ENCODE measurements around the gene GALE. TPM values are rescaled to one million over a fixed set of nuclear protein-coding genes. Genes with fewer than 3 reads are reported as not detected.

GALE gene
- total and polyA plus RNA-seq, 2 of the 13 experiments (the other 11 are each of a cell fraction or from before 2014, with no cell fraction given), result 85.2 to 88.4 TPM

DNA sequence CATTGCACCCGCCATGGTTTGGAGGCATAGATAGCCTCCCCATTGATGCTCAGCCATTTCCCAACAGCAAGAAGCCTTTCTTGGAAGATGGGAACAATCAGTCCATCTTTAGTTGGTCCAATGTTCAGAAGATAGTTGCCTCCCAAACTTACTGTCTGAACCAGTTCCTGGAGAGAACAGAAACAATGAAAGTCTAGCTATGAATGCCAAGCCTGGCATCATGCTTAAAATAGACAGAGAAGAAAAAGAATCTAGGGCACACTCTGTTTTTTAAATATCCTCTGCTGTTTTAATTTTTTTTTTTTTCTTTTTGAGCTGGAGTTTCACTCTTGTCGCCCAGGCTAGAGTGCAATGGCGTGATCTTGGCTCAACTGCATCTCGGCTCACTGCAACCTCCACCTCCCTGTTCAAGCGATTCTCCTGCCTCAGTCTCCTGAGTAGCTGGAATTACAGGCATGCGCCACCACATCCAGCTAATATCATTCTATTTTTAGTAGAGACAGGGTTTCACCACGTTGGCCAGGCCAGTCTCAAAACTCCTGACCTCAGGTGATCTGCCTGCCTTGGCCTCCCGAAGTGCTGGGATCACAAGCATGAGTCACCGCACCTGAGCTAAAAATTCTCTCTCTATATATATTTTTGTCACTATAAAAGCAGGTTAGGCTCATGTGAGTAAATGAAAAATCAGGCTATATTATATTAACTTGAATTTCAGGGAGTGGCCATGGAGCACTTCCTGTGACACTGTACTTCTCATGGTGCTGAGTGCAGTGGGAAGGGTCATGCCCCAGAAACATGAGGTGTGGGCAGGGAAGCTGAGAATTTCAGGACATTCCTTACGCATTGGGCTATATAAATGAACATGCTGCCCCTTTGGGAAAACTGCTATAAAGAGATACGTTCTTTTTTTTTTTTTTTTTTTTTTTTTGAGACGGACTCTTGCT lies 48.4 kb upstream of the GALE start:
- TF ChIP-seq POLR2A (IDR thresholded peaks at IDR 0.05; ENCODE audit: insufficient read depth in 1 of 2, low read depth in 2 of 2, low read length in 2 of 2) (no peak), ZNF672 (CRISPR knock-in tag; IDR thresholded peaks at IDR 0.05) (no peak), XBP1 (CRISPR knock-in tag; IDR thresholded peaks at IDR 0.05) (no peak), NAIF1 (CRISPR knock-in tag; IDR thresholded peaks at IDR 0.05; ENCODE audit: borderline replicate concordance) (no peak), ZNF616 (CRISPR knock-in tag; IDR thresholded peaks at IDR 0.05; ENCODE audit: low read depth) (no peak), ZNF563 (CRISPR knock-in tag; IDR thresholded peaks at IDR 0.05) (no peak), KDM2A (CRISPR knock-in tag; IDR thresholded peaks at IDR 0.05; ENCODE audit: borderline replicate concordance, low read depth) (no peak), SNAI1 (CRISPR knock-in tag; IDR thresholded peaks at IDR 0.05; ENCODE audit: borderline replicate concordance) (no peak), KAT8 (CRISPR knock-in tag; IDR thresholded peaks at IDR 0.05) (no peak), JUND (CRISPR knock-in tag; IDR thresholded peaks at IDR 0.05) (no peak)
- TF ChIP-seq, protein P1, sequence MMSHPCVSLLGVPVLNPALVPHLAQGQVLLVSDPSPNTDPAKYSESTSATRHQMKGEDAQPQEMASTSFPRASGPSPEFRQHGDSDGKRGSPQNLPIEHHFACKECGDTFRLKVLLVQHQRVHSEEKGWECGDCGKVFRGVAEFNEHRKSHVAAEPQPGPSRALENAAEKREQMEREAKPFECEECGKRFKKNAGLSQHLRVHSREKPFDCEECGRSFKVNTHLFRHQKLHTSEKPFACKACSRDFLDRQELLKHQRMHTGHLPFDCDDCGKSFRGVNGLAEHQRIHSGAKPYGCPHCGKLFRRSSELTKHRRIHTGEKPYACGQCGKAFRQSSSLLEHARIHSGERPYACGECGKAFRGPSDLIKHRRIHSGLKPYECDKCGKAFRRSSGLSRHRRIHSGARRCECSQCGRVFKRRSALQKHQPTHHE (CRISPR knock-in tag; IDR thresholded peaks at IDR 0.05; ENCODE audit: borderline replicate concordance), result no peak
- ATAC-seq, result no peak
- intact Hi-C loops (cut with micrococcal nuclease; ENCODE audit: unreplicated experiment) (no loop called here), in situ Hi-C loops (cut with HindIII; ENCODE audit: extremely low pct_ligation_motif_present, low pct_unique_long_range_greater_than_20kb) (no loop called here)
- CTCF ChIA-PET (ENCODE audit: low intra/inter-chr PET ratio, low total read pairs), result no interaction called here
- H3K9me3 ChIP-seq (ENCODE audit: low read length), result no peaks in the 10 kb centered on the region
- DNase-seq (ENCODE audit: low spot score), result no peak
- H3K79me2 ChIP-seq (ENCODE audit: insufficient read depth, low read length), result no peaks in the 10 kb centered on the region
- no peak overlapping the region for H3K9ac ChIP-seq (ENCODE audit: insufficient read depth, low read depth, low read length)
- H4K20me1 ChIP-seq (ENCODE audit: insufficient read depth, low read length), result no peaks in the 10 kb centered on the region
- H3K4me1 ChIP-seq (ENCODE audit: insufficient read depth, low read length), result no peaks in the 10 kb centered on the region
- POLR2A ChIA-PET, result interaction anchor here (1.4 kb wide), 1 partner anchor 24 kb away, joined by 3 read pairs; the partner anchor contains the start of gene HMGCL
- no peak overlapping the region for H3K4me2 ChIP-seq (ENCODE audit: low read depth, low read length)
- FAIRE-seq, result no peak
- WGBS (ENCODE audit: low lambda C conversion rate), result 94% methylated on average over 12 of the region's 12 CpGs
- BruUV-seq (replicated peaks), result no TSS peak
- H3K27me3 ChIP-seq (ENCODE audit: control insufficient read depth in 1 of 2, insufficient read depth in 2 of 2, low read length in 2 of 2), result no peaks in the 10 kb centered on the region
- H3K27ac ChIP-seq (ENCODE audit: extremely low read length, insufficient read depth, low read length), result no peak overlapping the region
- peaks cover 0 to 4% of the 10 kb centered on the region in 2 experiments; a peak in 4 of 5 replicates for H3K36me3 ChIP-seq (replicated peaks in 1 of 2; ENCODE audit: control insufficient read depth in 1 of 2, insufficient read depth in 2 of 2, low read length in 2 of 2)
- no peak overlapping the region for H2AFZ ChIP-seq (ENCODE audit: low read length)
- no peak overlapping the region for H3K4me3 ChIP-seq (replicated peaks in 1 of 3; ENCODE audit: insufficient read depth in 1 of 3, low read depth in 2 of 3, low read length in 3 of 3)
